ENCODE data around the gene ZNF71. TPM values are rescaled to one million over a fixed set of nuclear protein-coding genes. Genes with fewer than 3 reads are reported as not detected.

The ZNF71 gene
- total RNA-seq (2022; extraction: Qiagen RNA extraction; ENCODE audit: low read depth), result 8.5 to 12.1 TPM (median 10.3 TPM) in 5 replicates

DNA sequence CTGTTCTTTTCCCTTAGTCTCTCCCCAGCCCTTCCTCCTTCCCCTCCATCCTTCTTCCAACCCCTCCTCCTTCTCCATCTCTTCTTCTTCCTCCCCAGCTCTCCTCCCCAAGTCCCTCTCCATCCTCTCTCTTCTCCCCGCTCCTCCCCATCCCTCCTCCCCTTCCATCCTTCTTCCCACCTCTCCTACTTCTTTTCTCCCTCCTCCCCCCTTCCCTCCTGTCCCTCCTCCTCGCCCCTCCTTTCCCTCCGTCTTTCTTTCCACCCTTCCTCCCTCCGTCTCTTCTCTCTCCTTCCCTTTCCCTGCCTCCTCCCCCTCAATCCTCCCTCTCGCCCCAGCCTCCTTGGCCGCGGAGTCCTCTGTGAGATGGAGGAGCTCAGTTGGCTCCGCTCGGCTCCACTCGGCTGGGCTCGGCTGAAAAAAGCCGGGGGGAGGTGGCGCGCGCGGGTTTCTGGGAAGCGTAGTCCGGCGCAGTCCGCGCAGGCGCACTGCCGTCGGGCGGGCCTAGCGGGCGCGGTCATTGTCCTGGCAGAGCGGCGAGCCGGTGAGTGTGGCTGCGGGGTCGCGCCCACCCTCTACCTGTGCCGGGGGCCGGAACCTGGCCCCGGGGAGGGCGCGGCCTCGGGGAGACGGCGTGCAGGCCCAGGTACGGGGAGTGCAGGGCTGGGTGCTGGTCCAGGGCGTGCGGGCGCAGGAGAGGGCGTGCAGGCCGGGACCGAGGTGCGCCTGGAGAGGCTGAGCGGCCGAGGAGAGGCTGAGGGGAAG is at the start of gene ZNF71:
ZNF71 (plus strand) TSS at position 520 of the 765 bp plus-strand sequence. CDS start 6,257 bp downstream, outside the sequence.

GRCh38 chr19:56567274-56568120 is 27.6 kb upstream of the ZNF71 start, which contains the start of gene ZNF470:
ZNF470 (plus strand) TSS chr19:56567468; CDS start chr19:56570312, 2,844 bp downstream.

GRCh38 chr19:56642711-56643459 is 47.8 kb downstream of the ZNF71 start, which contains the start of gene SMIM17:
SMIM17 (plus strand) TSS chr19:56643159; CDS start chr19:56645668, 2,509 bp downstream.

DNA sequence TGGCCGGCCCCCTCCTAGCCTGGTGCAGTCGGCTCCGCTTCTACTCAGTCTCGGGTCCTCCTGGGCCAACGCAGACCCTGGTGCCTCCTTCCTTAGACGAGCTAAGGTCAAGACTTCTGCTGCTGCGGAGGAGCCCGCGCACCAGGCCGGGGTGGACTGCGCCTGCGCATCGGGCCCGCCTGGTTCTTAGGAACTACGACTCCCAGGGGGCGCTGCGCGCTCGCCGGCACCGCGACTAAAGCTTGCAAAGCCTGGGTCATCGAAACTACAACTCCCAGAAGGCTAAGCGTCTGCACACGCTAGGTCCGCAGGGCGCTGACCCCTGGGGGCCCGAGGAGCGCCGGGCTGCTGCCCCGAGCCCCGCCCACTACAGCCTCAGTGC is 76.5 kb downstream of the ZNF71 start, which contains the start of gene ZNF835:
ZNF835 (minus strand) TSS at position 145 of the 382 bp plus-strand sequence. CDS start 6,559 bp downstream, outside the sequence.

Other genes with a start within 250 kb of the ZNF71 start
- gene ZNF582, start 201.8 kb upstream of the ZNF71 start, total RNA-seq (2022; extraction: Qiagen RNA extraction; ENCODE audit: low read depth), result 0.95 to 1.3 TPM (median 1.1 TPM) in 5 replicates
- 2.0 to 2.7 TPM (median 2.3 TPM) in 5 replicates for gene ZNF583, start 191.0 kb upstream of the ZNF71 start, total RNA-seq (2022; extraction: Qiagen RNA extraction; ENCODE audit: low read depth)
- not detected in 5 replicates for gene ZNF667, start 118.0 kb upstream of the ZNF71 start, total RNA-seq (2022; extraction: Qiagen RNA extraction; ENCODE audit: low read depth)
- 0.02 to 0.28 TPM (median 0.07 TPM) in 3 of 5 replicates, not detected in the others for gene ZNF471, start 87.4 kb upstream of the ZNF71 start, total RNA-seq (2022; extraction: Qiagen RNA extraction; ENCODE audit: low read depth)
- gene ZFP28, start 56.4 kb upstream of the ZNF71 start, total RNA-seq (2022; extraction: Qiagen RNA extraction; ENCODE audit: low read depth), result 2.6 to 3.7 TPM (median 3.3 TPM) in 5 replicates
- gene ZNF470, start 27.8 kb upstream of the ZNF71 start, total RNA-seq (2022; extraction: Qiagen RNA extraction; ENCODE audit: low read depth), result 0.73 to 1.6 TPM (median 1.3 TPM) in 5 replicates
- gene SMIM17, start 47.9 kb downstream of the ZNF71 start, total RNA-seq (2022; extraction: Qiagen RNA extraction; ENCODE audit: low read depth), result not detected in 5 replicates
- not detected in 5 replicates for gene ZNF835, start 76.5 kb downstream of the ZNF71 start, total RNA-seq (2022; extraction: Qiagen RNA extraction; ENCODE audit: low read depth)
- gene PEG3, start 245.4 kb downstream of the ZNF71 start, total RNA-seq (2022; extraction: Qiagen RNA extraction; ENCODE audit: low read depth), result not detected in 5 replicates
- not detected in 5 replicates for gene ZIM2, start 245.4 kb downstream of the ZNF71 start, total RNA-seq (2022; extraction: Qiagen RNA extraction; ENCODE audit: low read depth)

Measured in A549 treated with RU486 at 1 μM for 4 hours (cell line).